Activated CD8-positive, alpha-beta memory T cell treated with anti-CD3 and anti-CD28 coated beads, Interleukin-2, amount 10 ng/mL, durations not matched to agents 7 days and 5 days (primary cell): ENCODE results near the gene RAD51B. TPM values are rescaled to one million over a fixed set of nuclear protein-coding genes. Genes with fewer than 3 reads are reported as not detected.
A peak's percentile ranks its signal among the peaks of the same experiment; 100 is the strongest.
"Not testable (repeated sequence)": the region's sequence is repeated elsewhere in the genome, so short reads cannot be mapped to it uniquely, and the experiment has no call there.

Source experiments
- ATAC-seq: fragments of 150-1000 bp; cut with Tn5 transposase; one replicate; pipeline ENCODE4 v1.10.0; 2021; ENCODE audit warnings: moderate library complexity
- CTCF ChIA-PET: fragments of 350-600 bp; sonication (Branson Sonifier 250); formaldehyde crosslinking; loops from one replicate; lab custom pipeline; 2021; ENCODE audit warnings: antibody characterized with exemption; lab: Charles Lee
- DNase-seq: peaks from one replicate; pipeline ENCODE4 v3.0.0-alpha.2; 2020
- H3K27ac Mint-ChIP-seq: one replicate; pipeline ENCODE4 v1.8.0; 2021; ENCODE audit warnings: mild to moderate bottlenecking, mixed read lengths
- H3K27me3 Mint-ChIP-seq: one replicate; pipeline ENCODE4 v1.8.0; 2021; ENCODE audit warnings: mixed read lengths
- H3K36me3 Mint-ChIP-seq: one replicate; pipeline ENCODE4 v1.8.0; 2021; ENCODE audit warnings: mild to moderate bottlenecking, mixed read lengths
- H3K4me1 Mint-ChIP-seq: one replicate; pipeline ENCODE4 v1.8.0; 2021; ENCODE audit warnings: mixed read lengths
- H3K4me3 Mint-ChIP-seq: one replicate; pipeline ENCODE4 v1.8.0; 2021; ENCODE audit warnings: mild to moderate bottlenecking, moderate library complexity, mixed read lengths
- H3K9me3 Mint-ChIP-seq: one replicate; pipeline ENCODE4 v1.8.0; 2022; ENCODE audit warnings: low read depth, mixed read lengths
- total RNA-seq, 2 experiments: library from RNA; stranded (reverse); gene quantifications; one replicate each; pipeline ENCODE4 v1.2.3, GENCODE V29; 2021

Gene RAD51B
- total RNA-seq, 2 experiments from 2014 or later: 35.3 to 55.5 TPM

DNA sequence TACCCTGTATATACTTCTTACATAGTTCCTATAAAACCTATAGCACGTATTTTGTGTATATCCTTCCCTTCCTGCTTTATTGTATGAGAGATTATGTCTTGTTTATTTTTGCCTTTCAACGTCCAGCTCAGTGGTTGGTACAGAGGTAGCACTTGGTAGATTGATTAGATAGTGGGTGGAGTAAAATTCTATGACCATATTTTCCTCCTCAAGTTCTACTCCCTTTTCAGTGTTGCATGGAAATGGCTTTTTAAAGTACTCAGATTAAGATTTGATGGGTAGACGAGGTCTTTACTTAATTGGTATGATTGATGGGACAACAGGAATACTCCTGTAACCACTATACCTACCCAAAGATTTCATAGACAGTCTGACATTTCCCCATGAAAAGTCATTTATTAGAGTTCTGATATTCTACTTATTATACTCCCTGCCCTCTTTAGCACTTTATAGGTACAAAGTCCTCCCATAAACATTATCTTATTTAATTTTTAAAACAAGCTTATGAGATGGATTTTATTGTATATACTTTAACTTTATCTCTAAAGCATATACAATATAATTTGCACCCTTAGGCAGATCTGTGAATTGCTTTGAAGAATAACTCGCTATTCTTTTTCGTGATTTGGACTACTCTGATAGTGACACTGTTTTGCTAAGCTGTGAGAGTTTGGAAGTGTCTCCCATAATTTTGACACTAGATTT is 348.0 kb downstream of the RAD51B start:
- Mint-ChIP-seq H3K36me3 (no peaks in the 10 kb centered on the region), H3K4me1 (no peaks in the 10 kb centered on the region), H3K9me3 (no peaks in the 10 kb centered on the region), H3K4me3 (no peak overlapping the region), H3K27ac (no peak overlapping the region), H3K27me3 (no peaks in the 10 kb centered on the region)
- CTCF ChIA-PET: no interaction called here
- DNase-seq (no peak), ATAC-seq (no peak)

DNA sequence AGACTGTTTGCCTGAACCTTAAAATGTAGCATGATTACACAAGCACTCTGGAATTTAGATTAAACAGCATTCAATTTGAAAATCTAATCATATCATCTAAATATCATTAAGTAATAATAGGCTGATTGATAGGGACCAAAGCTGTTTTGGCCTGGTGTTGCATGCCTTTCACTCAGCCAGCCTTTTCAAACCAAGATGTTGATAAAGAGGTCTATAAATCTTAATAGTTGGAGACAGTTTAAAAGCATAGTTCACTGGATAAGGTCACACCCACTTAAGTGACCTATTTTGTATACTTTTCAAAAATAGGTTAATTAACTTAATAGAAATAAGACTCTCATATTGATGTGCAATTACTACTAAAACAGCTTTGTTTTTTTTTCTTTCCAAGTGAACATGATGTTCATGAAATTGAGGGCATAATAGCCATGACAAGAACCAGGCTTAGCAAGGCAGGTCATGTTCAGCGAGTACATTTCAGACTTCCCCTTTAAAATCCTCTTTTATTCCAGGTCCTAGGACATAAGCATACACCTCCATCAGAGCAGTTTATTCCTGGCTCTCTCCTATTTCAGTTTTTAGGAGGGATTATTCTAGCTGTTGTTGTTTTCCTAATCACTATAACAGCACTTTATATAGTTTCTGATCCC is 349.0 kb downstream of the RAD51B start:
- CTCF ChIA-PET: no interaction called here
- Mint-ChIP-seq H3K9me3 (no peaks in the 10 kb centered on the region), H3K4me1 (no peaks in the 10 kb centered on the region), H3K4me3 (no peak overlapping the region), H3K36me3 (no peaks in the 10 kb centered on the region), H3K27ac (no peak overlapping the region), H3K27me3 (no peaks in the 10 kb centered on the region)
- DNase-seq: no peak
- ATAC-seq: no peak

DNA sequence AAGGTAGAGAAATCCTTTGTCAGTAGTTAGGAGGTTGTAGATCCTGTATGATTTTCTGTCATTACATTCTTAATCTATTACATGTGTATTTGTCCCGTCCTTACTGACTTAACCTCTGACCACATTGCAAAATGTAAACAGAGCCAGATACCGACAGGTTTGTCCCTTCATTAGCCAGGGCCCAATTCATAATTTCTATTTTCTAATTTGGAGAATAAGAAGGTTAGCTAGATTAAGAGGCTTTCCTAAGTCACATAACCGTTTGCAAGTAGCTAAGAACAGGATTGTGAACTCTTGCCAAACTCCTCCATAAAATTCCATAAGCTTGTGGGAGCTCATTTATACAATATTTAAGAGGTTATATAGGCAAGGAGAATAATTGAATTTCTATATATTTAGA is 352.6 kb downstream of the RAD51B start:
- H3K9me3 Mint-ChIP-seq: no peaks in the 10 kb centered on the region
- H3K36me3 Mint-ChIP-seq: no peaks in the 10 kb centered on the region
- no peak for DNase-seq
- H3K4me3 Mint-ChIP-seq: no peak overlapping the region
- H3K27me3 Mint-ChIP-seq: no peaks in the 10 kb centered on the region
- no peak for ATAC-seq
- CTCF ChIA-PET: interaction anchor here (1.3 kb wide), 1 partner anchor 645 kb away, joined by 5 read pairs; no protein-coding TSS in a partner anchor
- H3K27ac Mint-ChIP-seq: no peak overlapping the region
- H3K4me1 Mint-ChIP-seq: no peaks in the 10 kb centered on the region

DNA sequence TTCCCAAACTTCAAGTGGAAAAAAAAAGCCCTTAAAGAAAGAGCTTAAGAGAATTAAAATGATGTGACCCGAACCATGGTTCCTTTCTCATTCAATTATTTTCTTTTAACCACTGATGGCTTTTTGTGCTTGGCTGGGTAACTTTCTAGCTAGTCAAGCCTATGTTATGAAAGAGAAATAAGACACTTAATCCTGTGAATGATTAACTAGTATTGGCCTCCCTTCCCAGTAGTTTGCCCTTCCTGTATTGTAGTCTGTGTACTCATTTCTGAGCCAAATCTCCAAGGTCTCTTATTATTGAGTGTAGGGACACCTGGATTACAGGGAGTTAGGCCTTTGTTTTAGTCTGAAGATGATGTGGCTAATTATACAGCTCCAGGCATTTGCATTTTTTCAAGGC is 353.0 kb downstream of the RAD51B start:
- DNase-seq (no peak), ATAC-seq (no peak)
- Mint-ChIP-seq H3K4me3 (no peak overlapping the region), H3K36me3 (no peaks in the 10 kb centered on the region), H3K27ac (no peak overlapping the region), H3K4me1 (no peaks in the 10 kb centered on the region), H3K9me3 (no peaks in the 10 kb centered on the region), H3K27me3 (no peaks in the 10 kb centered on the region)
- CTCF ChIA-PET: interaction anchor here (1.3 kb wide), 1 partner anchor 644 kb away, joined by 5 read pairs; no protein-coding TSS in a partner anchor

DNA sequence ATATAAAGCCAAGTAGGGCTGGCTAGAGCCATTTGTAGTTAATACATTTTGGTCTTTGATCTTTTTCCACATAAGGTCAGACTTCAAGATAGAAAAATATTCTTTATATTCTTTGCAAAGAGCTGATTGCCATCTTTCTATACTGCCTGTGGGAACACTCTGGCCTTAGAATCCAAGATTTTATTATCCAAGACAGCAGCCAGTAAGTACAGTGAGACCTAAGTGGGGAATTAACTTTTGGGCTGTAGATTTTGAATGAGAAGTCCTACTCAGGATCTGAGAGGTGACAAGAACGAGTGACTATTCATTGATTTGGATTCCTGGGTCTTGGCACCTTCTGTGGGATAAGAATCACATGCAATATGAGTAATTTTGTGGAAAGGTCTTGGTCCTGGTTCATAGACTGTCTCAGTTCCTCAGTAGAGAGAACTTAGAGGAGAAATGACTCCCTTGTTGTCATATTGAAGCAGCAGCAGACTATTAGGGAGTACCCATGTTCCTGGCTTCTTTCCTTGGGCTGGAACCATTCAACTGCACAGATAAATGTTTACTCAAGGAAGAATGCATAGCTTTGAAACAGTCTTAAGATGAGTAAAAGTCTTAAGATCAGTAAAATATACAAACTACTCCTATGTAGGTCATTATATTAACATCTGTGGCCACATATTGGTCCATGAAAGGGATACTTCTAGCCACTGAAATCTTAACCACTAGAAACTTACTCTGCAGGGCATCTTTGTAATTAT is 353.8 kb downstream of the RAD51B start:
- no peaks in the 10 kb centered on the region for H3K36me3 Mint-ChIP-seq
- no peaks in the 10 kb centered on the region for H3K9me3 Mint-ChIP-seq
- DNase-seq (no peak), ATAC-seq (no peak)
- CTCF ChIA-PET: interaction anchor here (1.3 kb wide), 1 partner anchor 643 kb away, joined by 5 read pairs; no protein-coding TSS in a partner anchor
- no peak overlapping the region for H3K4me3 Mint-ChIP-seq
- H3K27ac Mint-ChIP-seq: no peak overlapping the region
- H3K4me1 Mint-ChIP-seq: no peaks in the 10 kb centered on the region
- H3K27me3 Mint-ChIP-seq: no peaks in the 10 kb centered on the region

DNA sequence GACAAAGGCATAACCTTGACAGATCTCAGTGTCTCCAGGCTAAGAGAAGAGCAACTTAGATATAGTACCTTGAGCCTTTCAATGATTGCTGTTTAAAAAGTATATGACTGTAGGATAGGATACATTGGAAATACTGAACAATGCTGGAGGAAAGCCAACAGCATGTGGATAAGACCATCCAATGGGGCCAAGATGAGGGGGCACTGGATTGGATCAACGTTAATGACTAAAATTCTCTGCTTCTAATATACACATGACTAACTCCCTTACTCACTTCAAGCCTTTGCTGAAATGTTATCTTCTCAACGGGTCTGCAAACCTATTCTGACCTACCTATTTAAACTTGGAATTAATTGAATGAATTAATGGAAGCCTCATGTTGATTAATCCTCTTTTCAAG is 354.9 kb downstream of the RAD51B start:
- Mint-ChIP-seq H3K4me1 (no peaks in the 10 kb centered on the region), H3K4me3 (no peak overlapping the region), H3K9me3 (no peaks in the 10 kb centered on the region), H3K27ac (no peak overlapping the region), H3K36me3 (no peaks in the 10 kb centered on the region), H3K27me3 (no peaks in the 10 kb centered on the region)
- CTCF ChIA-PET: no interaction called here
- DNase-seq: no peak
- ATAC-seq: no peak

DNA sequence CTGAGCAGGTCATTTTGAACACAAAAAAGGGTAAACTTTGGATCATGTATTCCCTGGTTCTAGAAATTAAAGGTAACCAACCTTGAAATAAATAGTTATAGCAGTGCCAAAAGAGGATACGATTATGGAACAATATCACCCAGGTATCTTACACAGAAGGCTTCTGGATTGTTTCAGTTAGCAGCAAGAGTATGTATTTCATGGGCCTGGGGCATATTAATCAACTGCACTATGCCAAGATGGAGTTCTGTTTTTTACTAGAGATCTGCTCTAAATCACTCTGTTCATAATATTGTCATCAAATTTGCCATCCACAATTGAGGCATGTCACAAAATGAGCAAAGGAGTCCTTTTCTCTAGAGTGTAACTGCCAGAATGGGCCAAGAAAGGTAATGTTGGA is 357.1 kb downstream of the RAD51B start:
- CTCF ChIA-PET: no interaction called here

DNA sequence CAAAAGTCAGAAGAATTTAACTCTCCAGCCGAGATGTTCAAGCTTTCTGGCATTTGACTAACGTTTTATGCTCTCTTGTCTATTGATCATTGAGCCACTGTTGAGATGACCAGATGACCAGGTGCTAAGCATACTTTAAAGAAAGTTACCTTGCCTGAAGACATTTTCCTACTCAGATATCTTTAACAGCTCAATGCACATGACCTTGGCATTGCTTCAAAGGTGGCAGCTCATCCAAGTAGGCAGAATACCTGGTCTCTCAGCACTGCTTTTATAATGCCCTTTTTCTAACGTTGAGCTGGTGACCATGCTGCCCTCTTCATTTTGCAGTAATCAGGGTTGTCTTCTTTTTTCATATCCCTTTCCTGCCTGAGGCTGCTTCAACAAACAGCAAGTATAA is 358.1 kb downstream of the RAD51B start:
- ATAC-seq: no peak
- H3K27me3 Mint-ChIP-seq: no peaks in the 10 kb centered on the region
- CTCF ChIA-PET: interaction anchor here (1.4 kb wide), 1 partner anchor 11 kb away, joined by 3 read pairs; no protein-coding TSS in a partner anchor
- peaks cover 21% of the 10 kb centered on the region for H3K4me1 Mint-ChIP-seq
- no peaks in the 10 kb centered on the region for H3K9me3 Mint-ChIP-seq
- H3K4me3 Mint-ChIP-seq: no peak overlapping the region
- DNase-seq: no peak
- no peak overlapping the region for H3K27ac Mint-ChIP-seq
- H3K36me3 Mint-ChIP-seq: peaks cover 7% of the 10 kb centered on the region

More for the DNA sequence above, 357.1 kb downstream of the RAD51B start:
- peaks cover 10% of the 10 kb centered on the region for H3K4me1 Mint-ChIP-seq
- H3K27me3 Mint-ChIP-seq: no peaks in the 10 kb centered on the region
- ATAC-seq (no peak), DNase-seq (no peak)
- H3K27ac Mint-ChIP-seq: no peak overlapping the region
- no peaks in the 10 kb centered on the region for H3K9me3 Mint-ChIP-seq
- no peak overlapping the region for H3K4me3 Mint-ChIP-seq
- peaks cover 5% of the 10 kb centered on the region for H3K36me3 Mint-ChIP-seq

DNA sequence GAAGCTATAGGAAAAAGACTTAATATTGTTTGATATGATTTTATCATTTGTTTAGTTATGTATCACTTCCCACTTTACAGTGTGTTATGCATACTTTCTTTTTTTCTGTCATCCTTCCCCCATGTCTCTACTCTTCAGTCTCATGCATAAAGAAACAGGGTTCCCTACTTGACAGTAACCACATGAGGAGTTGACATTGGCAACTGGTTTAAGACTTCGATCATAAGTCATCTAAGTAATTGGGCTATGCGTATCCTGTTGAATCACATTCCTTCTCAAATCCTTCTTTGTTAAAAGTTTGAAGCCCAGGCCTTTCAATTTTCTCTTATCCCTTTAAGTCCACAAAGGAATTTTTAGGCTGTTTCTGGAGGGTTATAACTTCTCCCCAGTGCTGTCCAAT is 358.7 kb downstream of the RAD51B start:
- H3K9me3 Mint-ChIP-seq: no peaks in the 10 kb centered on the region
- CTCF ChIA-PET: interaction anchor here (1.4 kb wide), 1 partner anchor 12 kb away, joined by 3 read pairs; no protein-coding TSS in a partner anchor
- no peaks in the 10 kb centered on the region for H3K27me3 Mint-ChIP-seq
- peaks cover 26% of the 10 kb centered on the region for H3K4me1 Mint-ChIP-seq
- ATAC-seq: no peak
- DNase-seq: no peak
- no peak overlapping the region for H3K4me3 Mint-ChIP-seq
- no peak overlapping the region for H3K27ac Mint-ChIP-seq
- H3K36me3 Mint-ChIP-seq: peaks cover 10% of the 10 kb centered on the region

DNA sequence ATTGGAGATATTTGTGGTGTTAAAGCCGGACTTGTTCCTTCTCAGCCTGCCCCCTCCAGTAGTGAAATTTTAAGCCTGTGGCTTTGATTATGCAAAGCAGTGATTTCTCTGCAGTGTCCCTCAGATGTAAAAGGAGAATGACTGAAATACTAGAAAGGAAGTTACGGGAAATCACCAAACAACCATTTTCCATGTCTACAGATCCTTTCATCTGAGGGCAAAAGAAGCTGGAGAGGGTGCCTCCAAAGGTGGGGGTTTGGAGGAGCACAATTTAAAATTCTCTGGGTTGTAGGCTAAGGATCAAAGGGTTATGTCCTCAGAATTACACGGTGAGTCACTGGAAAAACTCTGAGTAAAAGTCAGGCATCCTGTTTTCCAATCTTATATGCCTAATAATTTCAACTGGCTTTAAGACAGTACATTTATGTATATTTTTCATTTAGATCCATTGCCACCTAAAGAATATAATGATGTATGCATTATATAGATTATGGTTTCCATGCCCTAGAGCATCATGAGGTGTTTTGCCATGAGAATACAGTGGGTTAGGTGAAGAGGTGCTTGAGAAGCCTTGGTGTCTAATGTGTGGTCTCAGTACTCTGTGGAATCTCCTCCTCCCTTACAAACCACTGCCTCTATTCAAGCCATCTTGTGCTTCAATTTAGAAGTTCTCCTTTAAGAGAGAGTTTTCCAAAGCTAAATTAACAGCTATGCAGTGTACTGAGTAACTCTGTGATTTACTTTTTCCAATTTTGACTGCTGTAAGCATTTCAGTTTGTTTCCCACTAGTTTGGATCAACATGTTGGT is 362.1 kb downstream of the RAD51B start:
- H3K27ac Mint-ChIP-seq: no peak overlapping the region
- no peaks in the 10 kb centered on the region for H3K9me3 Mint-ChIP-seq
- DNase-seq (no peak), ATAC-seq (peak; percentile 28)
- peaks cover 14% of the 10 kb centered on the region for H3K36me3 Mint-ChIP-seq
- H3K4me3 Mint-ChIP-seq: no peak overlapping the region
- peaks cover 29% of the 10 kb centered on the region for H3K4me1 Mint-ChIP-seq
- CTCF ChIA-PET: no interaction called here
- H3K27me3 Mint-ChIP-seq: no peaks in the 10 kb centered on the region

DNA sequence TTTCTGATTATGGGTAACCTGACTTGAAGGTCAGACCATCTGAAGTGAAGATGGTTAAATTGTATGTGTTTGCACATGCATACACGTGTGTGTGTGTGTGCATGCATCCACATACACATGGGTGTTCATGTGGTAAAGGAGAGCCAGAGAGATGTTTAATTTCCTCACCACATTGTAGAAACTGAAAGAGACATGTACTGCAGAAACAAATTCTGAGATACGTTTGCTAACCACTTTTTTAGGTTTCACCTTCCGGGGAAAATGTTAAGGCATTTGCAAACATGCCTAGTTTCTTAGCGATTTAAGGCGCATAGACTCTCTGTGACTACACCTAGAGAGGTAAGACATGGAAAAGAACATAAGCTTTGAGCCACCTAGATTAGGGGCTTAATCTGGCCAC is 362.9 kb downstream of the RAD51B start:
- H3K27ac Mint-ChIP-seq: peak overlapping the region; percentile 91
- peak overlapping the region; percentile 40 for H3K4me3 Mint-ChIP-seq

DNA sequence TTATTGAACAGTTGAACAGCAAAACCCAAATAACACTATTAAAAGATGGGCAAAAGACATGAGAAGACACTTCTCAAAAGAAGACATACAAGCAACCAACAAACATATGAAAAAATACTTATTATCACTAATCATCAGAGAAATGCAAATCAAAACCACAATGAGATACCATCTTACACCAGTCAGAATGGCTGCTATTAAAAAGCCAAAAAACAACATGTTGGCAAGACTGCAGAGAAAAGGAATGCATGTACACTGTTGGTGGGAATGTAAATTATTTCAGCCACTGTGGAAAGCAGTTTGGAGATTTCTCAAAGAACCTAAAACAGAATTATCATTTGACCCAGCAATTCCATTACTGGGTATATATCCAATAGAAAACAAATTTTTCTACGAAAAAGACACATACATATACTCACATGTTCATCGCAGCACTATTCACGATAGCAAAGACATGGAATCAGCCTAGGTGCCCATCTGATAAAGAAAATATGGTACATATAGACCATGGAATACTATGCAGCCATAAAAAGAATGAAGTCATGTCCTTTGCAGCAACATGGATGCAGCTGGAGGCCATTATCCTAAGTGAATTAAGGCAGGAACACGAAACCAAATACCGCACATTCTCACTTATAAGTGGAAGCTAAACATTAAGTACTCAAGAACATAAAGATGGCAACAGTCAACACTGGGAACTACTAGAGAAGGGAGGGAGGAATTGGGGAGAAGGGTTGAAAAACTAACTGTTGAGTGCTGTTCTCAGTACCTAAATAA is 367.1 kb downstream of the RAD51B start:
- H3K9me3 Mint-ChIP-seq, H3K4me3 Mint-ChIP-seq, ATAC-seq, H3K27me3 Mint-ChIP-seq, DNase-seq, CTCF ChIA-PET, H3K27ac Mint-ChIP-seq: not testable (repeated sequence)
- Mint-ChIP-seq H3K4me1 (peaks cover 18% of the 10 kb centered on the region), H3K36me3 (peaks cover 12% of the 10 kb centered on the region)

More for the DNA sequence above, 362.9 kb downstream of the RAD51B start:
- peaks cover 17% of the 10 kb centered on the region for H3K36me3 Mint-ChIP-seq
- peak; percentile 54 for DNase-seq
- peak; percentile 91 for ATAC-seq
- no peaks in the 10 kb centered on the region for H3K9me3 Mint-ChIP-seq
- H3K4me1 Mint-ChIP-seq: peaks cover 29% of the 10 kb centered on the region
- no peaks in the 10 kb centered on the region for H3K27me3 Mint-ChIP-seq
- CTCF ChIA-PET: no interaction called here
